GM18511 (cell line): Measurements from ENCODE around the gene SMPD2.

Experiments used
- ATAC-seq: cut with Tn5 transposase; IDR thresholded peaks from one replicate; pipeline ENCODE4 v1.9.1; 2021; ENCODE audit warnings: mild to moderate bottlenecking, moderate library complexity; ENCODE audit not compliant: unreplicated experiment

SMPD2 gene

GRCh38 chr6:109440331-109441068, at the start of gene SMPD2, which contains the start of gene PPIL6:
Gene SMPD2, plus strand, starts transcription at chr6:109440724. Its CDS starts 398 bp downstream, at chr6:109441122.
Gene PPIL6, minus strand, starts transcription at chr6:109440628. Its CDS starts 38 bp downstream, at chr6:109440590.
- ATAC-seq = peak; percentile 88

- no peak for ATAC-seq
These were observed 47.2 kb upstream of the SMPD2 start for GRCh38 chr6:109393157-109393885.

- no peak for ATAC-seq
These were observed 46.6 kb upstream of the SMPD2 start for GRCh38 chr6:109393886-109394281.

- ATAC-seq = no peak
These were observed 44.3 kb upstream of the SMPD2 start for GRCh38 chr6:109396046-109396718.

GRCh38 chr6:109397020-109397419, 43.5 kb upstream of the SMPD2 start:
- ATAC-seq = no peak

GRCh38 chr6:109406196-109406595, 34.3 kb upstream of the SMPD2 start:
- ATAC-seq = no peak

- no peak for ATAC-seq
These were observed 29.5 kb upstream of the SMPD2 start for GRCh38 chr6:109411034-109411433.

- ATAC-seq = no peak
These were observed 22.9 kb upstream of the SMPD2 start for GRCh38 chr6:109417646-109418045.

- no peak for ATAC-seq
These were observed 19.8 kb upstream of the SMPD2 start for GRCh38 chr6:109420751-109421150.

- ATAC-seq = no peak
These were observed 19.3 kb upstream of the SMPD2 start for GRCh38 chr6:109421184-109421583.

GRCh38 chr6:109424946-109425345, 15.6 kb upstream of the SMPD2 start:
- ATAC-seq = no peak

GRCh38 chr6:109428889-109429477, 11.5 kb upstream of the SMPD2 start:
- ATAC-seq = no peak

- no peak for ATAC-seq
These were observed 11.0 kb upstream of the SMPD2 start for GRCh38 chr6:109429496-109429895.

- no peak for ATAC-seq
These were observed 6.1 kb upstream of the SMPD2 start for GRCh38 chr6:109434456-109434855.

GRCh38 chr6:109436041-109436440, 4.5 kb upstream of the SMPD2 start:
- ATAC-seq = no peak

GRCh38 chr6:109441069-109441816, 719 bp downstream of the SMPD2 start:
- peak; percentile 41 for ATAC-seq

GRCh38 chr6:109442393-109442924, 1.9 kb downstream of the SMPD2 start:
- ATAC-seq = no peak

- ATAC-seq = no peak
These were observed 3.0 kb downstream of the SMPD2 start for GRCh38 chr6:109443425-109443950.

GRCh38 chr6:109445382-109445781, 4.9 kb downstream of the SMPD2 start:
- ATAC-seq = no peak

- no peak for ATAC-seq
These were observed 5.5 kb downstream of the SMPD2 start for GRCh38 chr6:109446072-109446471.
